K562 (cell line): ENCODE data around the gene FUZ. TPM values are rescaled to one million over a fixed set of nuclear protein-coding genes. Genes with fewer than 3 reads are reported as not detected.
A peak's percentile ranks its signal among the peaks of the same experiment; 100 is the strongest.

Experiments used
- FOXJ3 ChIP-seq: sonication (generic); formaldehyde crosslinking; IDR thresholded peaks from 2 replicates; pipeline ENCODE4 v1.4.0; 2020; ENCODE audit warnings: mild to moderate bottlenecking, missing genetic modification reagents
- HEY1 ChIP-seq: fragments of 250-450 bp; sonication (Bioruptor Pico); IDR thresholded peaks from 2 replicates; pipeline ENCODE4 v1.5.0; 2020; ENCODE audit warnings: mild to moderate bottlenecking, moderate library complexity, borderline replicate concordance
- ZNF24 ChIP-seq: fragments of 450-650 bp; IDR thresholded peaks from 2 replicates; pipeline ENCODE4 v1.6.1; 2016
- polyA plus RNA-seq, 8 experiments: library from polyadenylated mRNA; depleted of rRNA in 4 of 8; stranded (reverse) in 5 of 8; unstranded in 3 of 8; fragments of >200 nt; fragmentation: Nextera tagmentation in 2 of 8; fragmentation: Illumina TruSeq in 1 of 8; extraction: Ambion mirVana in 2 of 8; extraction: Trizol in 1 of 8; gene quantifications; 2 replicates each; pipeline versions ENCODE4 v1.2.1 to v1.2.3, GENCODE V29; 2011 to 2014; ENCODE audit warnings: inconsistent platforms in 1 of 8, missing spikeins in 1 of 8
- total RNA-seq, 7 experiments: library from RNA; depleted of rRNA in 6 of 7; stranded (reverse); fragments of >200 nt in 6 of 7; fragmentation: Illumina TruSeq in 2 of 7; extraction: Trizol in 2 of 7; gene quantifications; 2 replicates each; pipeline versions ENCODE4 v1.2.1 to v1.2.3, GENCODE V29; 2011 to 2021; ENCODE audit warnings: low replicate concordance in 1 of 7
- TF ChIP-seq, protein P1 (sequence below): fragments of 450-650 bp; IDR thresholded peaks from 2 replicates; pipeline ENCODE4 v1.6.1; 2016; ENCODE audit warnings: mild to moderate bottlenecking, moderate library complexity
- TF ChIP-seq, protein P2 (sequence below), 2 experiments: IDR thresholded peaks; 2 replicates each; pipeline ENCODE4 v1.6.1; 2011; ENCODE audit warnings: borderline replicate concordance in 1 of 2, control low read depth in 1 of 2, low read depth in 1 of 2, low read length in 1 of 2, mild to moderate bottlenecking in 1 of 2, mixed read lengths in 1 of 2, moderate library complexity in 1 of 2; ENCODE audit not compliant: insufficient read depth in 1 of 2, insufficient read length in 1 of 2, poor library complexity in 1 of 2, severe bottlenecking in 1 of 2; ENCODE audit errors: extremely low read depth in 1 of 2
- TF ChIP-seq, protein P3 (sequence below): fragments of 450-650 bp; formaldehyde crosslinking; IDR thresholded peaks from 2 replicates; pipeline ENCODE4 v1.4.0; 2020; ENCODE audit warnings: mild to moderate bottlenecking, mixed read lengths
- TF ChIP-seq, protein P4 (sequence below): sonication (generic); formaldehyde crosslinking; IDR thresholded peaks from 2 replicates; pipeline ENCODE4 v1.8.0; 2023; ENCODE audit warnings: mild to moderate bottlenecking, missing genetic modification reagents

The FUZ gene
- total and polyA plus RNA-seq, 9 of the 15 experiments (the other 6 are each of a cell fraction or from before 2014, with no cell fraction given), result 0.17 to 7.6 (median 3.6) TPM; not detected in 1

DNA sequence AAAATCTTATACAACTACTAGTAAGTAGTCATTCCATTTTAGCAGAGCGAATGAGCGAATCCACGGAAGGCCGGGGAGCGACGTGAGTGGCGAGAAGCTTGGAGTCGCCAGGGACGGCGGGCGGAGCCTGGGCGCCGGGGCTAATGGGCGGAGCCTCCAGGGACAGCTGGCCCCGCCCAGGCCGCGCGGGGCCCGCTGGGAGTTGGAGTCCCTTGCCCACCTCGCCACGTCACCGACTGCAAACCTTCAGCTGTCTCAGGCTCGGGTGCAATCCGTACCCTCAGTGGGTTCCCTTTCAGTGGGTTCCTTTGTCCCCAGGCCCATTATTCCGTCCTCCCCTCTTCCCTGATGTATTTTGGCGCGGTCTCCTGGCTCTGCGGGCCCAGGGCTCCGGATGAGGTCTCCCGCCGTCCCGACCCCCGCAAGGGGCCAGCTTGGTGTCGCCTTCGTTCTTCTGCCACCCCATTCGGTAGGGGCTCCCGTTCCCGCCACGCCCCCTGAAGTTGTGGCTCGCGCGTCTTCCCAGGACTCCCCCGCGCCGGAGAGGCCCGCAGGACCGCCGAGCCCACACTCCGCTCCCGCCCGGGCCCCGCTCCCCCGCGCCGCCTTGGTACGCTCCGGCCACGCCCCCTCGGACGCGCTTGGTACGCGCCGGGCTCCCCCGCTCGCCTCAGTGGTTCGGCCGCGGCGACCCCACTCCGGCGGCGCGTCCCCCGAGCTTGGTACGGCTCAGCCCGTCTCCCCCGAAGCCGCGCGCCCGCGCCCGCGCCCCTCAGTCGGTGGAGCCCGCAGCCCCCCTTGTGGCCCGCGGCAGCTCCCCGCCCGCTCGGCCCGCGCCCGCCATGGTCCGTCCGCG is 37.6 kb upstream of the FUZ start, which contains the start of gene PTOV1 (continued):
- TF ChIP-seq, protein P1, sequence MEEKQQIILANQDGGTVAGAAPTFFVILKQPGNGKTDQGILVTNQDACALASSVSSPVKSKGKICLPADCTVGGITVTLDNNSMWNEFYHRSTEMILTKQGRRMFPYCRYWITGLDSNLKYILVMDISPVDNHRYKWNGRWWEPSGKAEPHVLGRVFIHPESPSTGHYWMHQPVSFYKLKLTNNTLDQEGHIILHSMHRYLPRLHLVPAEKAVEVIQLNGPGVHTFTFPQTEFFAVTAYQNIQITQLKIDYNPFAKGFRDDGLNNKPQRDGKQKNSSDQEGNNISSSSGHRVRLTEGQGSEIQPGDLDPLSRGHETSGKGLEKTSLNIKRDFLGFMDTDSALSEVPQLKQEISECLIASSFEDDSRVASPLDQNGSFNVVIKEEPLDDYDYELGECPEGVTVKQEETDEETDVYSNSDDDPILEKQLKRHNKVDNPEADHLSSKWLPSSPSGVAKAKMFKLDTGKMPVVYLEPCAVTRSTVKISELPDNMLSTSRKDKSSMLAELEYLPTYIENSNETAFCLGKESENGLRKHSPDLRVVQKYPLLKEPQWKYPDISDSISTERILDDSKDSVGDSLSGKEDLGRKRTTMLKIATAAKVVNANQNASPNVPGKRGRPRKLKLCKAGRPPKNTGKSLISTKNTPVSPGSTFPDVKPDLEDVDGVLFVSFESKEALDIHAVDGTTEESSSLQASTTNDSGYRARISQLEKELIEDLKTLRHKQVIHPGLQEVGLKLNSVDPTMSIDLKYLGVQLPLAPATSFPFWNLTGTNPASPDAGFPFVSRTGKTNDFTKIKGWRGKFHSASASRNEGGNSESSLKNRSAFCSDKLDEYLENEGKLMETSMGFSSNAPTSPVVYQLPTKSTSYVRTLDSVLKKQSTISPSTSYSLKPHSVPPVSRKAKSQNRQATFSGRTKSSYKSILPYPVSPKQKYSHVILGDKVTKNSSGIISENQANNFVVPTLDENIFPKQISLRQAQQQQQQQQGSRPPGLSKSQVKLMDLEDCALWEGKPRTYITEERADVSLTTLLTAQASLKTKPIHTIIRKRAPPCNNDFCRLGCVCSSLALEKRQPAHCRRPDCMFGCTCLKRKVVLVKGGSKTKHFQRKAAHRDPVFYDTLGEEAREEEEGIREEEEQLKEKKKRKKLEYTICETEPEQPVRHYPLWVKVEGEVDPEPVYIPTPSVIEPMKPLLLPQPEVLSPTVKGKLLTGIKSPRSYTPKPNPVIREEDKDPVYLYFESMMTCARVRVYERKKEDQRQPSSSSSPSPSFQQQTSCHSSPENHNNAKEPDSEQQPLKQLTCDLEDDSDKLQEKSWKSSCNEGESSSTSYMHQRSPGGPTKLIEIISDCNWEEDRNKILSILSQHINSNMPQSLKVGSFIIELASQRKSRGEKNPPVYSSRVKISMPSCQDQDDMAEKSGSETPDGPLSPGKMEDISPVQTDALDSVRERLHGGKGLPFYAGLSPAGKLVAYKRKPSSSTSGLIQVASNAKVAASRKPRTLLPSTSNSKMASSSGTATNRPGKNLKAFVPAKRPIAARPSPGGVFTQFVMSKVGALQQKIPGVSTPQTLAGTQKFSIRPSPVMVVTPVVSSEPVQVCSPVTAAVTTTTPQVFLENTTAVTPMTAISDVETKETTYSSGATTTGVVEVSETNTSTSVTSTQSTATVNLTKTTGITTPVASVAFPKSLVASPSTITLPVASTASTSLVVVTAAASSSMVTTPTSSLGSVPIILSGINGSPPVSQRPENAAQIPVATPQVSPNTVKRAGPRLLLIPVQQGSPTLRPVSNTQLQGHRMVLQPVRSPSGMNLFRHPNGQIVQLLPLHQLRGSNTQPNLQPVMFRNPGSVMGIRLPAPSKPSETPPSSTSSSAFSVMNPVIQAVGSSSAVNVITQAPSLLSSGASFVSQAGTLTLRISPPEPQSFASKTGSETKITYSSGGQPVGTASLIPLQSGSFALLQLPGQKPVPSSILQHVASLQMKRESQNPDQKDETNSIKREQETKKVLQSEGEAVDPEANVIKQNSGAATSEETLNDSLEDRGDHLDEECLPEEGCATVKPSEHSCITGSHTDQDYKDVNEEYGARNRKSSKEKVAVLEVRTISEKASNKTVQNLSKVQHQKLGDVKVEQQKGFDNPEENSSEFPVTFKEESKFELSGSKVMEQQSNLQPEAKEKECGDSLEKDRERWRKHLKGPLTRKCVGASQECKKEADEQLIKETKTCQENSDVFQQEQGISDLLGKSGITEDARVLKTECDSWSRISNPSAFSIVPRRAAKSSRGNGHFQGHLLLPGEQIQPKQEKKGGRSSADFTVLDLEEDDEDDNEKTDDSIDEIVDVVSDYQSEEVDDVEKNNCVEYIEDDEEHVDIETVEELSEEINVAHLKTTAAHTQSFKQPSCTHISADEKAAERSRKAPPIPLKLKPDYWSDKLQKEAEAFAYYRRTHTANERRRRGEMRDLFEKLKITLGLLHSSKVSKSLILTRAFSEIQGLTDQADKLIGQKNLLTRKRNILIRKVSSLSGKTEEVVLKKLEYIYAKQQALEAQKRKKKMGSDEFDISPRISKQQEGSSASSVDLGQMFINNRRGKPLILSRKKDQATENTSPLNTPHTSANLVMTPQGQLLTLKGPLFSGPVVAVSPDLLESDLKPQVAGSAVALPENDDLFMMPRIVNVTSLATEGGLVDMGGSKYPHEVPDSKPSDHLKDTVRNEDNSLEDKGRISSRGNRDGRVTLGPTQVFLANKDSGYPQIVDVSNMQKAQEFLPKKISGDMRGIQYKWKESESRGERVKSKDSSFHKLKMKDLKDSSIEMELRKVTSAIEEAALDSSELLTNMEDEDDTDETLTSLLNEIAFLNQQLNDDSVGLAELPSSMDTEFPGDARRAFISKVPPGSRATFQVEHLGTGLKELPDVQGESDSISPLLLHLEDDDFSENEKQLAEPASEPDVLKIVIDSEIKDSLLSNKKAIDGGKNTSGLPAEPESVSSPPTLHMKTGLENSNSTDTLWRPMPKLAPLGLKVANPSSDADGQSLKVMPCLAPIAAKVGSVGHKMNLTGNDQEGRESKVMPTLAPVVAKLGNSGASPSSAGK, result no peak
- TF ChIP-seq HEY1 (CRISPR knock-in tag) (no peak), ZNF24 (no peak), FOXJ3 (CRISPR knock-in tag) (no peak)
- TF ChIP-seq, protein P2, sequence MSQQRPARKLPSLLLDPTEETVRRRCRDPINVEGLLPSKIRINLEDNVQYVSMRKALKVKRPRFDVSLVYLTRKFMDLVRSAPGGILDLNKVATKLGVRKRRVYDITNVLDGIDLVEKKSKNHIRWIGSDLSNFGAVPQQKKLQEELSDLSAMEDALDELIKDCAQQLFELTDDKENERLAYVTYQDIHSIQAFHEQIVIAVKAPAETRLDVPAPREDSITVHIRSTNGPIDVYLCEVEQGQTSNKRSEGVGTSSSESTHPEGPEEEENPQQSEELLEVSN (IDR thresholded peaks at IDR 0.05; ENCODE audit: borderline replicate concordance in 1 of 2, extremely low read depth in 1 of 2, insufficient read depth in 1 of 2, insufficient read length in 1 of 2, low read depth in 1 of 2, low read length in 1 of 2, poor library complexity in 1 of 2, severe bottlenecking in 1 of 2), result peak in 1 of 2 experiments; percentile 51
- TF ChIP-seq, protein P3, sequence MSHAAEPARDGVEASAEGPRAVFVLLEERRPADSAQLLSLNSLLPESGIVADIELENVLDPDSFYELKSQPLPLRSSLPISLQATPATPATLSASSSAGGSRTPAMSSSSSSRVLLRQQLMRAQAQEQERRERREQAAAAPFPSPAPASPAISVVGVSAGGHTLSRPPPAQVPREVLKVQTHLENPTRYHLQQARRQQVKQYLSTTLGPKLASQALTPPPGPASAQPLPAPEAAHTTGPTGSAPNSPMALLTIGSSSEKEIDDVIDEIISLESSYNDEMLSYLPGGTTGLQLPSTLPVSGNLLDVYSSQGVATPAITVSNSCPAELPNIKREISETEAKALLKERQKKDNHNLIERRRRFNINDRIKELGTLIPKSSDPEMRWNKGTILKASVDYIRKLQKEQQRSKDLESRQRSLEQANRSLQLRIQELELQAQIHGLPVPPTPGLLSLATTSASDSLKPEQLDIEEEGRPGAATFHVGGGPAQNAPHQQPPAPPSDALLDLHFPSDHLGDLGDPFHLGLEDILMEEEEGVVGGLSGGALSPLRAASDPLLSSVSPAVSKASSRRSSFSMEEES (CRISPR knock-in tag), result no peak
- TF ChIP-seq, protein P4, sequence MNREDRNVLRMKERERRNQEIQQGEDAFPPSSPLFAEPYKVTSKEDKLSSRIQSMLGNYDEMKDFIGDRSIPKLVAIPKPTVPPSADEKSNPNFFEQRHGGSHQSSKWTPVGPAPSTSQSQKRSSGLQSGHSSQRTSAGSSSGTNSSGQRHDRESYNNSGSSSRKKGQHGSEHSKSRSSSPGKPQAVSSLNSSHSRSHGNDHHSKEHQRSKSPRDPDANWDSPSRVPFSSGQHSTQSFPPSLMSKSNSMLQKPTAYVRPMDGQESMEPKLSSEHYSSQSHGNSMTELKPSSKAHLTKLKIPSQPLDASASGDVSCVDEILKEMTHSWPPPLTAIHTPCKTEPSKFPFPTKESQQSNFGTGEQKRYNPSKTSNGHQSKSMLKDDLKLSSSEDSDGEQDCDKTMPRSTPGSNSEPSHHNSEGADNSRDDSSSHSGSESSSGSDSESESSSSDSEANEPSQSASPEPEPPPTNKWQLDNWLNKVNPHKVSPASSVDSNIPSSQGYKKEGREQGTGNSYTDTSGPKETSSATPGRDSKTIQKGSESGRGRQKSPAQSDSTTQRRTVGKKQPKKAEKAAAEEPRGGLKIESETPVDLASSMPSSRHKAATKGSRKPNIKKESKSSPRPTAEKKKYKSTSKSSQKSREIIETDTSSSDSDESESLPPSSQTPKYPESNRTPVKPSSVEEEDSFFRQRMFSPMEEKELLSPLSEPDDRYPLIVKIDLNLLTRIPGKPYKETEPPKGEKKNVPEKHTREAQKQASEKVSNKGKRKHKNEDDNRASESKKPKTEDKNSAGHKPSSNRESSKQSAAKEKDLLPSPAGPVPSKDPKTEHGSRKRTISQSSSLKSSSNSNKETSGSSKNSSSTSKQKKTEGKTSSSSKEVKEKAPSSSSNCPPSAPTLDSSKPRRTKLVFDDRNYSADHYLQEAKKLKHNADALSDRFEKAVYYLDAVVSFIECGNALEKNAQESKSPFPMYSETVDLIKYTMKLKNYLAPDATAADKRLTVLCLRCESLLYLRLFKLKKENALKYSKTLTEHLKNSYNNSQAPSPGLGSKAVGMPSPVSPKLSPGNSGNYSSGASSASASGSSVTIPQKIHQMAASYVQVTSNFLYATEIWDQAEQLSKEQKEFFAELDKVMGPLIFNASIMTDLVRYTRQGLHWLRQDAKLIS, result peak; percentile 66
